ENCODE measurements around the gene DAAM2. TPM values are rescaled to one million over a fixed set of nuclear protein-coding genes. Genes with fewer than 3 reads are reported as not detected.

Gene DAAM2
- total and polyA plus RNA-seq, 2 experiments from 2014 or later = 1.8 to 5.6 TPM

- H3K4me2 ChIP-seq (ENCODE audit: unreplicated experiment) = no peak overlapping the region
Observed at GRCh38 chr6:39910164-39910563, 118.0 kb downstream of the DAAM2 start.

GRCh38 chr6:39910744-39911143 lies 118.6 kb downstream of the DAAM2 start:
- in situ Hi-C loops (cut with MboI) = no loop called here
- H2AFZ ChIP-seq = no peak overlapping the region
- no peaks in the 10 kb centered on the region for H4K20me1 ChIP-seq (ENCODE audit: insufficient read depth)
- no peak overlapping the region for H3K9ac ChIP-seq
- no peaks in the 10 kb centered on the region for H3F3A ChIP-seq (ENCODE audit: insufficient read depth)
- H3K4me2 ChIP-seq (ENCODE audit: unreplicated experiment) = no peak overlapping the region
- no peaks in the 10 kb centered on the region for H3K4me1 ChIP-seq (ENCODE audit: insufficient read depth)
- H3K36me3 ChIP-seq (ENCODE audit: low read depth) = no peaks in the 10 kb centered on the region
- DNase-seq = no peak
- H3K9me3 ChIP-seq (ENCODE audit: low read depth) = no peaks in the 10 kb centered on the region
- H3K9me2 ChIP-seq (ENCODE audit: insufficient read depth) = no peaks in the 10 kb centered on the region
- no peaks in the 10 kb centered on the region for H3K79me2 ChIP-seq (ENCODE audit: insufficient read depth)
- H3K27me3 ChIP-seq (replicated peaks; ENCODE audit: insufficient read depth) = no peaks in the 10 kb centered on the region
- 91 to 92% methylated on average over 2 of the region's 2 CpGs for WGBS, 2 experiments (ENCODE audit: low coverage in 1 of 2, low lambda C conversion rate in 2 of 2, missing lambda C conversion rate in 2 of 2)
- H3K4me3 ChIP-seq = no peak overlapping the region
- TF ChIP-seq EZH2phosphoT487 (IDR thresholded peaks at IDR 0.05; ENCODE audit: insufficient read depth, low read depth) (no peak), EZH2 (IDR thresholded peaks at IDR 0.05; ENCODE audit: insufficient read depth, poor library complexity, severe bottlenecking) (no peak)
- no peak overlapping the region for H3K27ac ChIP-seq

More at GRCh38 chr6:39910164-39910563, 118.0 kb downstream of the DAAM2 start:
- H3K27me3 ChIP-seq (replicated peaks; ENCODE audit: insufficient read depth) = no peaks in the 10 kb centered on the region
- TF ChIP-seq EZH2phosphoT487 (IDR thresholded peaks at IDR 0.05; ENCODE audit: insufficient read depth, low read depth) (no peak), EZH2 (IDR thresholded peaks at IDR 0.05; ENCODE audit: insufficient read depth, poor library complexity, severe bottlenecking) (no peak)
- no peaks in the 10 kb centered on the region for H3K36me3 ChIP-seq (ENCODE audit: low read depth)
- in situ Hi-C loops (cut with MboI) = no loop called here
- H4K20me1 ChIP-seq (ENCODE audit: insufficient read depth) = no peaks in the 10 kb centered on the region
- no peak overlapping the region for H3K4me3 ChIP-seq
- no peaks in the 10 kb centered on the region for H3F3A ChIP-seq (ENCODE audit: insufficient read depth)
- H3K27ac ChIP-seq = no peak overlapping the region
- no peaks in the 10 kb centered on the region for H3K4me1 ChIP-seq (ENCODE audit: insufficient read depth)
- no peaks in the 10 kb centered on the region for H3K9me3 ChIP-seq (ENCODE audit: low read depth)
- H3K79me2 ChIP-seq (ENCODE audit: insufficient read depth) = no peaks in the 10 kb centered on the region
- no peaks in the 10 kb centered on the region for H3K9me2 ChIP-seq (ENCODE audit: insufficient read depth)
- H2AFZ ChIP-seq = no peak overlapping the region
- no peak for DNase-seq
- no peak overlapping the region for H3K9ac ChIP-seq

- Histone ChIP-seq H3F3A (ENCODE audit: insufficient read depth) (no peaks in the 10 kb centered on the region), H4K20me1 (ENCODE audit: insufficient read depth) (no peaks in the 10 kb centered on the region), H3K79me2 (ENCODE audit: insufficient read depth) (no peaks in the 10 kb centered on the region), H3K4me3 (no peak overlapping the region), H3K9ac (no peak overlapping the region), H2AFZ (no peak overlapping the region), H3K27me3 (replicated peaks; ENCODE audit: insufficient read depth) (no peaks in the 10 kb centered on the region), H3K4me1 (ENCODE audit: insufficient read depth) (no peaks in the 10 kb centered on the region), H3K9me2 (ENCODE audit: insufficient read depth) (no peaks in the 10 kb centered on the region), H3K27ac (no peak overlapping the region), H3K36me3 (ENCODE audit: low read depth) (no peaks in the 10 kb centered on the region), H3K4me2 (ENCODE audit: unreplicated experiment) (no peak overlapping the region), H3K9me3 (ENCODE audit: low read depth) (no peaks in the 10 kb centered on the region)
- 89 to 90% methylated on average over 10 of the region's 10 CpGs for WGBS, 2 experiments (ENCODE audit: low coverage in 1 of 2, low lambda C conversion rate in 2 of 2, missing lambda C conversion rate in 2 of 2)
- DNase-seq = no peak
- in situ Hi-C loops (cut with MboI) = no loop called here
- no peak for TF ChIP-seq EZH2 (IDR thresholded peaks at IDR 0.05; ENCODE audit: insufficient read depth, poor library complexity, severe bottlenecking)
- TF ChIP-seq EZH2phosphoT487 (IDR thresholded peaks at IDR 0.05; ENCODE audit: insufficient read depth, low read depth) = no peak
Observed at GRCh38 chr6:39911513-39912125, 119.4 kb downstream of the DAAM2 start.

- Histone ChIP-seq H3K9me2 (ENCODE audit: insufficient read depth) (no peaks in the 10 kb centered on the region), H3K36me3 (ENCODE audit: low read depth) (no peaks in the 10 kb centered on the region), H3K9ac (no peak overlapping the region), H3K4me3 (no peak overlapping the region), H2AFZ (no peak overlapping the region), H3F3A (ENCODE audit: insufficient read depth) (no peaks in the 10 kb centered on the region), H3K79me2 (ENCODE audit: insufficient read depth) (no peaks in the 10 kb centered on the region), H3K4me2 (ENCODE audit: unreplicated experiment) (no peak overlapping the region), H4K20me1 (ENCODE audit: insufficient read depth) (no peaks in the 10 kb centered on the region), H3K4me1 (ENCODE audit: insufficient read depth) (no peaks in the 10 kb centered on the region), H3K9me3 (ENCODE audit: low read depth) (no peaks in the 10 kb centered on the region), H3K27ac (no peak overlapping the region), H3K27me3 (replicated peaks; ENCODE audit: insufficient read depth) (no peaks in the 10 kb centered on the region)
- WGBS, 2 experiments (ENCODE audit: low coverage in 1 of 2, low lambda C conversion rate in 2 of 2, missing lambda C conversion rate in 2 of 2) = 92 to 95% methylated on average over 4 of the region's 4 CpGs
- no peak for DNase-seq
- TF ChIP-seq EZH2 (IDR thresholded peaks at IDR 0.05; ENCODE audit: insufficient read depth, poor library complexity, severe bottlenecking) (no peak), EZH2phosphoT487 (IDR thresholded peaks at IDR 0.05; ENCODE audit: insufficient read depth, low read depth) (no peak)
- in situ Hi-C loops (cut with MboI) = no loop called here
Observed at GRCh38 chr6:39912446-39912845, 120.3 kb downstream of the DAAM2 start.

All from GM23248 (cell line).